Large intestine (tissue), 3 donors: Measurements from ENCODE around the gene BCAP29. TPM values are rescaled to one million over a fixed set of nuclear protein-coding genes. Genes with fewer than 3 reads are reported as not detected.

ENCODE experiments used
- DNase-seq, 2 donors: peaks; one replicate each; pipeline versions ENCODE4 v3.0.0 to v3.0.0-alpha.2; 2013
- H3K27ac ChIP-seq: one replicate; pipeline ENCODE4 v1.5.1; 2013; ENCODE audit warnings: low read length
- H3K27me3 ChIP-seq: 2 replicates; pipeline ENCODE4 v1.6.1; 2013; ENCODE audit warnings: low read length; ENCODE audit not compliant: control insufficient read depth, insufficient read depth
- H3K36me3 ChIP-seq: 2 replicates; pipeline ENCODE4 v1.6.1; 2013; ENCODE audit warnings: low read length; ENCODE audit not compliant: control insufficient read depth, insufficient read depth
- H3K4me1 ChIP-seq: one replicate; pipeline ENCODE4 v1.6.1; 2013; ENCODE audit warnings: low read length; ENCODE audit not compliant: control insufficient read depth, insufficient read depth
- H3K4me3 ChIP-seq: one replicate; pipeline ENCODE4 v1.5.1; 2013; ENCODE audit warnings: low read length
- H3K9me3 ChIP-seq: one replicate; pipeline ENCODE4 v1.6.1; 2013; ENCODE audit warnings: mild to moderate bottlenecking, low read depth, low read length, moderate library complexity; ENCODE audit not compliant: control insufficient read depth
- WGBS: methylation state at CpG from one replicate; pipeline ENCODE4 v1.1.5; 2013; ENCODE audit warnings: low lambda C conversion rate; ENCODE audit not compliant: insufficient coverage; 5-methylcytosine and 5-hydroxymethylcytosine counted together
- polyA plus RNA-seq: library from polyadenylated mRNA; unstranded; fragments of 120-200 nt; gene quantifications from one replicate; pipeline ENCODE4 v1.2.1, GENCODE V29; 2013

The BCAP29 gene
- polyA plus RNA-seq, 1 donor: 46.9 TPM

- Histone ChIP-seq H3K27ac (no peak overlapping the region), H3K27me3 (no peaks in the 10 kb centered on the region), H3K36me3 (peaks cover 28% of the 10 kb centered on the region), H3K9me3 (no peaks in the 10 kb centered on the region), H3K4me3 (no peak overlapping the region), H3K4me1 (no peaks in the 10 kb centered on the region)
- WGBS: no CpG with 5 or more reads among the region's 3 CpGs
- no peak for DNase-seq
These were observed 24.2 kb upstream of the BCAP29 start for GRCh38 chr7:107555893-107556292.

- no peak for DNase-seq
- Histone ChIP-seq H3K4me3 (no peak overlapping the region), H3K9me3 (no peaks in the 10 kb centered on the region), H3K27me3 (no peaks in the 10 kb centered on the region), H3K27ac (no peak overlapping the region), H3K36me3 (peaks cover 14% of the 10 kb centered on the region), H3K4me1 (peaks cover 10% of the 10 kb centered on the region)
- 100% methylated on average over 1 of the region's 2 CpGs for WGBS
These were observed 20.2 kb upstream of the BCAP29 start for GRCh38 chr7:107559864-107560263.

- WGBS: 100% methylated on average over 1 of the region's 6 CpGs
- DNase-seq: no peak
These were observed 19.0 kb upstream of the BCAP29 start for GRCh38 chr7:107560898-107561516.

GRCh38 chr7:107563081-107563774 lies 16.8 kb upstream of the BCAP29 start:
- Histone ChIP-seq H3K4me3 (peak overlapping the region; percentile 98), H3K27me3 (no peaks in the 10 kb centered on the region), H3K36me3 (no peaks in the 10 kb centered on the region), H3K4me1 (peaks cover 10% of the 10 kb centered on the region), H3K27ac (peak overlapping the region; percentile 100), H3K9me3 (no peaks in the 10 kb centered on the region)
- peak; percentile 37 to 75 for DNase-seq
- no CpG with 5 or more reads among the region's 21 CpGs for WGBS

More at GRCh38 chr7:107560898-107561516, 19.0 kb upstream of the BCAP29 start:
- no peaks in the 10 kb centered on the region for H3K9me3 ChIP-seq
- H3K36me3 ChIP-seq: peaks cover 9% of the 10 kb centered on the region
- no peaks in the 10 kb centered on the region for H3K27me3 ChIP-seq
- H3K4me3 ChIP-seq: no peak overlapping the region
- peaks cover 10% of the 10 kb centered on the region for H3K4me1 ChIP-seq
- H3K27ac ChIP-seq: no peak overlapping the region

GRCh38 chr7:107563775-107564552 lies 16.1 kb upstream of the BCAP29 start, which contains the start of the genes COG5 and DUS4L:
Gene COG5, minus strand, starts transcription at chr7:107563920. Its CDS starts 24 bp downstream, at chr7:107563896.
Gene DUS4L, plus strand, starts transcription at chr7:107563971. Its CDS starts 3,100 bp downstream, at chr7:107567071.
- no peaks in the 10 kb centered on the region for H3K36me3 ChIP-seq
- peak within 1 kb of the TSS; percentile 100 for H3K27ac ChIP-seq
- H3K27me3 ChIP-seq: no peaks in the 10 kb centered on the region
- peak; percentile 81 to 92 for DNase-seq
- H3K4me1 ChIP-seq: peaks cover 10% of the 10 kb centered on the region
- 0% methylated on average over 2 of the region's 55 CpGs for WGBS
- H3K9me3 ChIP-seq: no peaks in the 10 kb centered on the region
- H3K4me3 ChIP-seq: peak within 1 kb of the TSS; percentile 98

GRCh38 chr7:107564553-107565298 lies 15.3 kb upstream of the BCAP29 start:
- Histone ChIP-seq H3K4me3 (peak overlapping the region; percentile 98), H3K9me3 (no peaks in the 10 kb centered on the region), H3K27ac (peak overlapping the region; percentile 100), H3K27me3 (no peaks in the 10 kb centered on the region), H3K36me3 (no peaks in the 10 kb centered on the region), H3K4me1 (peaks cover 10% of the 10 kb centered on the region)
- 22% methylated on average over 6 of the region's 9 CpGs for WGBS
- DNase-seq: no peak

GRCh38 chr7:107570298-107570697 lies 9.7 kb upstream of the BCAP29 start:
- peaks cover 8% of the 10 kb centered on the region for H3K36me3 ChIP-seq
- H3K9me3 ChIP-seq: no peaks in the 10 kb centered on the region
- no peak overlapping the region for H3K27ac ChIP-seq
- WGBS: no CpG with 5 or more reads among the region's 2 CpGs
- no peak overlapping the region for H3K4me3 ChIP-seq
- H3K27me3 ChIP-seq: no peaks in the 10 kb centered on the region
- no peaks in the 10 kb centered on the region for H3K4me1 ChIP-seq
- DNase-seq: no peak

GRCh38 chr7:107573537-107573936 lies 6.5 kb upstream of the BCAP29 start:
- Histone ChIP-seq H3K4me1 (no peaks in the 10 kb centered on the region), H3K36me3 (peaks cover 8% of the 10 kb centered on the region), H3K4me3 (no peak overlapping the region), H3K9me3 (no peaks in the 10 kb centered on the region), H3K27ac (no peak overlapping the region), H3K27me3 (no peaks in the 10 kb centered on the region)
- 84% methylated on average over 4 of the region's 4 CpGs for WGBS
- no peak for DNase-seq

- Histone ChIP-seq H3K4me1 (no peaks in the 10 kb centered on the region), H3K27me3 (no peaks in the 10 kb centered on the region), H3K4me3 (peak overlapping the region; percentile 94), H3K27ac (peak overlapping the region; percentile 71), H3K9me3 (no peaks in the 10 kb centered on the region), H3K36me3 (peaks cover 6% of the 10 kb centered on the region)
- WGBS: 0% methylated on average over 2 of the region's 9 CpGs
- DNase-seq: peak in 1 of 2 donors; percentile 12
These were observed 527 bp upstream of the BCAP29 start for GRCh38 chr7:107579554-107579884.
